Stimulated activated CD4-positive, alpha-beta T cell treated with anti-CD3 and anti-CD28 coated beads, Interleukin-2, amount 100 ng/mL, for 4 hours (primary cell): Measurements from ENCODE around the gene KIF12.
"Not testable (repeated sequence)": the region's sequence is repeated elsewhere in the genome, so short reads cannot be mapped to it uniquely, and the experiment has no call there.

Experiments used
- DNase-seq: peaks from one replicate; pipeline ENCODE4 v3.0.0-alpha.2; 2020; ENCODE audit warnings: low read depth

The KIF12 gene

DNA sequence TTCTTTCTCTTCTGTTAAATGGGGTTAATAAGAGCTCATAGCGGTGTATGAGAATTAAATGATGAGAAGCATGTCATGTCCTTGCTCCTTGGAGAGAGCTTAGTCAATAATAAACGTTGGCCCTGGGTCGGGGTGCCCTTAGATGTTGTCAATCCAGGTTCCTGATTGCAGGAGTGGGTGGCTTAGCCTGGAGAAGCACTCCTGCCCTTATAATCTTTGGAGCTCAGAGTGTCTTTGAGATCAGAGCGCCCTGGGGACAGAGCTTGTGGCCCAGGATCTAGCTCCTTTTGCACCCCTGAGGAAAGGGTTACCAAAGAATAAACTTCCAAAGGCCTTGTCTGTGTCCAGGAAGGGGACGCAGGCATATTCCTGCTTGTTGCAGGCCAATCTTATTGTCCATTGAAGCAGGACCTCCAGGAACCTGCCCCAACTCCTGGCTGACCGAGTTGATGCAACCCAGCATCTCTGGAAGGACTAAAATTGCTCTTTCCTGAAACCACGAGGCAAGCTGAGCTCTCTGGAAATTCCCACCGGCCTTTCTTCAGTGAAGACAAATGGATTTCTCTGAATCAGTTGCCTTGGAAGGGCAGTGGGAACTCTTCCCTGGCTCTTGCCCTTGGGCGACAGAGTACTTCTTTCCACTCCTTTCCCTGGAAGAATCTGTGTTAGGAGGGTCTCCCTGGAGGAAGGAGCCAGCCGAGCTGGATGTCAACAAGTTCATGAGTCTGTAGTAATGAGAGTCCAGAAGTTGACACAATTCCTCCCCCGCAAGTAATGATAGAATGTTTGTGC, 14.6 kb downstream of the KIF12 start:
- no peak for DNase-seq

DNA sequence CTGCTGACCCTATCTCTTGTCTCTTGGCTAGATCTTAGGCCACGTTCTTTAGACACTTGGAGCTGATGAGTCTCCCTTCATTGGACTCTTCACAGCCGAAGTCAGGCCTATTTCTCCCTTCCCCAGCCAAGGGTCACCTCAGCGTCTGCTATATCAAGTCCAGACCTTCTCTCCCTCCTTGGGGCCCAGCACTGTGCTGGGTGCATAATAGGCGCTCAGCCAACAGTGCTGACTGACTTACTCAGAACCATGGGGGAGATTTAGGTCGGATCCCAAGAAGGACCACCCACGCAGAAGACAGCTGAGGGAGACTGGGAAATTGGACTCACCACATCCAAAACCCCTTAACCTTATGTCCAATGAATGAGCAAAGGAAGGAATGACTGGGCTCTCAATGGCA, 15.4 kb downstream of the KIF12 start:
- no peak for DNase-seq

DNA sequence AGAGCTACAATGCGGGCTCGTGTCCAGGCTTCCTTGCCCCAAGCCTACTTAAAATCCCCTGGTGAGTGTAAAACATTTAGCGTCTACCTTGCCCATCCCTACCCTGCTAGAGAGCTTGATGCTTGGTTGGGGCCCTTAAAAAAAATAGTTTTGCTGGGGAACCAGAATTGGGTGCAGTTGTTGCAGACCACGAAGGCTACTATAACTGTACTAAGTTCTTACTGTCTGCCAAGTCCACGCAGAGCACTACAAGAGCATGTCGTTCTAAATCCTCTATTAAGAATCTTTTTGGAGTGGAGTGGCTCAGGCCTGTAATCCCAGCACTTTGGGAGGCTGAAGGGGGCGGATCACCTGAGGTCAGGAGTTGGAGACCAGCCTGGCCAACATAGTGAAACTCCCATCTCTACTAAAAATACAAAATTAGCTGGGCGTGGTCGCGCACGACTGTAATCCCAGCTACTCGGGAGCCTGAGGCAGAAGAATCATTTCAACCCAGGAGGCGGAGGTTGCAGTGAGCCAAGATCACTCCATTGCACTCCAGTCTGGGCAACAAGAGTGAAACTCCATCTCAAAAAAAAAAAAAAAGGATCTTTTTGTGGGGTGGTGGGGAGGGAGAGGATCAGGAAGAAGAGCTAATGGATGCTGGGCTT, 16.2 kb downstream of the KIF12 start:
- not testable (repeated sequence) for DNase-seq

DNA sequence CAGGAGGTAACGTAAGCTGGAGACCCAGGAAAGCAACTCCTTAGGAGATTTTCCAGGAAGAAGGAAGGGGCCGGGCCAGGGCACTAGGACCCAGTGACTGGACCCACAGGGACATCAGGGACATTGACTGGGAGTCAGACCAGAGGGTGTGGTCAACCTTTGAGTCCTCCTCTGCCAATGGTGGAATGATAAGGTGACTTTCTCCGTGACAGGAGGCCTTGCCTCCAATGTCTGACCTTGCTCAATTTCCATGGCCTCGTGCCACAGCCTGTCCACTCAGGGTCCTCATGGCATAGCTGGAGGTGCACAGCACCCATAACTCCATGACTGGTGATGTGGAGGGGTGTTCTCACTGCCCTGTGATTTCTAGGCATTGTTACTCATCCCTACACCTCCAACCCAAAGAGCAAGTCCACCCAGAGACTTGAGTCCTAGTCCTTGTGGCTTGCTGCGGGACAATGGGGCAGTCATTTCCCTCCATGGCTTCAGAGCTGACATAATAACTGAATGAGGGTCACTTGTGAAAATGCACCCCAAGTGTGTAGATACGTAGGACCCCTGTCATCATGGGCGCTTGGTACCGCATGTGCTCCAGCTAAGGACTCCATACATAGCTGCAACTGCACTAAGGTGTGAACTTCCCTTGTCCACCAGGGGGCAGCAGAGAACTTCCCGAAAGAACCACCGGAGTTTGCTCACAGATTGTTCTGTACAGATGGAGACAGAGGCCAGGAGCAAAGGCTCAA, 16.9 kb downstream of the KIF12 start:
- DNase-seq, result peak; percentile 68

DNA sequence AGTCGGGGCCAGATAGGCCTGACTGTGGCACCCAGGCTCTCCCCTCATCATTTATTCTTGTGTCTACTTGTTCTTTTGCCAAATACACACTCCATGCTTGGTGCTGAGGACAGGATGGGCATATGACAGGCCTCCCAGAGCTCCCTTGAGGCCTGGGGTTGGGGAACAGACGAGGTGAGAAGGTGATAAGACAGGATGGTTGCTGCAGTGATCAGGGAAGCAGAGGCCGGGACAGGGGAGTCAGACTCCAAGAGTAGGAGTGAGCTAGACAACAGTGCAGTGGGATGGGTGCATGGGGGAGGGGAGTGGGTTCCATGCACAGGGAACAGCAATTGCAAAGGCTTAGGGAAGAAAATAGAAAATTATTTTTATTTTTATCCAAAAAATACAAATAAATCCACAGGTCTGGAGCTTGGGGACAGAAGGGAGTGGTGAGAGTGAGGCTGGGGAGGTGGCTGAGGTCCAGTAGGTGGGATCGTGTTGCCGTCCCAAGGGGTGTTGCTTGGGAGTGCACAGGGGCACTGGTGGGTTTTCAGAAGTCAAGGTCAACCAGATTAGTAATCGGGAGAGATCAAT, 17.6 kb downstream of the KIF12 start:
- no peak for DNase-seq

DNA sequence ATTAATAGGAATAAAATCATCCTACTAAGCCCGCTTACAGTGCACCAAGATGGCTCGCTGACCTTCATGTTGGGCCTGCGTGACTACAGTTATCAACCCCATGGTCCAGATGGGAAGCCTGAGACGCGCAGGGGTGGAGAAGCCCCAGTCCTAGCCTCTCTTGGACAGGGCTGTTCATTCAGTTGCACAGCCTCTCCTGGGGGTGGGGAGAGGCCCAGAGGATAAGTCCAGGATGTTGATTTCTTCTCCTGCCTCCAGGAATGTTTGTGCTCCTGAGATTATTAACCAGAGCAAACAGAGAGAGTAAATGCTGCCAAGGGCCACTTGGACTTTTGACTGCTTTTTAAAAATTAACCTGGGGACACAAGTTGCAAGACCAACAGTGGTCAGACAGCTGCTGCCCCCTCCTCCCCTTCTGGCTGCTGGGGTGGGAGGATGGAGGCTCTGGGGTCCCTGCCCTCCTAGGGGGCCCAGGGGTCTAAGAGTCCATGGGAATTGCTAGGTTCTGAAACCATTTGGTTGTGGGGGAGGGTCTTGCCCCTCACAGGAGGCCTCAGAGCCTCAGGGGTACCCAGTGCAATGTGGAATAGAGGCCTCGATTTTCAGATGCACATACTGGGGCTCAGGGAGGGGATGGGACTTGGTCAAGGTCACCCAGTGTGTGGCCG, 18.2 kb downstream of the KIF12 start:
- no peak for DNase-seq

DNA sequence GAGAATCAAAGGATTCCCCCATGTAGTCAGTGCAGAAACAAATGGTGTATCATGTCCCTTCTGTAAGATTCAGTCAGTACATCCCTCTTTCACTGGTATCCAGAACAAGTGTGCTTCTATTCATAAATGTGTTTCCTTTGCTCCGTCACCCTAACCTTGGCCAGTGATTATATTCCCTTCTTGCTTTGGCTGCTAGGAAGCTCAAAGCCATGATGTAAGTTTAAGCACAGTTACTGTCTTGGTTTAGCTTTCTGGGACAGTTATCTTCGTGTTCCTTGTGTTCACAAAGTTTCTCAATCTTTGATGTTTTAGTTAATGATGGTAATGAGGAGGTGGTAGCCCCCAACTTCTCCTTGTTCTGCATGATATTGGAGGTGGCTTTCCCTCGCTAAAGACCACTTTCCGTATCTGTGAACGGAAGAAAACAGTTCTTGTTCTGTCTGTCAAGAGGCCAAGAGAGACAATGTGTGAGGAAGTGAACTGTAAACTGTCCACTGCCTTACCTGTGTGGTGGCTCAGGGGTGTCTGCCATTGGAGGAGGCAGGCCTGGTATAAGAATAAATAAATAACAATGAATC, 18.8 kb downstream of the KIF12 start:
- no peak for DNase-seq

DNA sequence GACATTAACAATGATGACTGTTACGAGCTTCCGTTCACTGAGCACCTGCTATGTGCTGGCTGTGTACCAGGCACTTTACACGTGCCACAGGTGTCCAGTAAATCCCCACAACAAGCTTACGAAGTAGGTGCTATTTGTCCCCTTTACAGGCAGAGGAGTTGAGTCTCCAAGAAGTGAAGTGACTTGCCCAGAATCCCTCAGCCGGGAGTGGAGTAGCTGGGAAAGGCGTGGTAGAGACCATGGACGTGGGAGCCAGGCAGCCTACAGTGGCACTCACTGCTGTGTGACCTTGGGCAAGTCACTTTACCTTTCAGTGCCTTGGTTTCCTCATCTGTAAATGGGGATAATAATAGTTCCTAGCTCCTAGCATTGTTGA, 20.3 kb downstream of the KIF12 start:
- no peak for DNase-seq

DNA sequence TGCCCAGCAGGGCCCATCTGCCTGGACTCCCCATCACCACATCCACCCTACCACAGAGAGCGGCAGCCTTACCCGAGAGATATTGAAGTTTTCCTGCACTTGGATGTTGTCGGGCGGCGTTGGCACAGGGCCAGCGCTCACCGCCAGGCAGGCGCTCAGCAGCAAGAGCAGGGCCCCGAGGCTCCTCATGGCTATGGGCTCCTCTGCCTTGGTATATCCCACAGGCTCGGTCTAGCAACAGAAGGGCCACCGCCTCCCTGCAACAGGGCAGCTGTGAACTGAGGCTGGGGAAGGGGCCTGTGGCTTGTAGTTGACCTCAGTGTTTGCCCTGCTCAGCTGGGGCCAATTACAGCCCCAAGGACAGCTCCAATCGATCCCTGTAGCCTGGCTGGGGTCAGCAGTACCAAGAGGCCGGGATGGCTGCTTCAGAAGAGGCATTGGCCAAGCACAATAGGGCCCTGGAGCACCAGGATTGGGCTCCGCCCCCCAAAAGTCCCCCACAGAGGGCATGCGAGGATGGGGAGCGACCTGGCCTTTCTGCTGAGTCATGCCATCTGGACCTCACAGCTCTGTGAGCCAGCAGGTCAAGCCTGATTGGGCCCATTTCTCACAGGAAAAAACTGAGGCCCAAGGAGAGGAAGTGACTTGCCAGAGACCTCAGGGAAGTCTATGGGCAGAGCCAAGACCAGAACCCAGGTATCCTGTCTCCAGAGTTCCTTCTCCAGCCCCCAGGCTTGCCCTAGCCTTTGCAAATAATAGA, 20.9 kb downstream of the KIF12 start, which contains the start of gene AMBP:
TSS of gene AMBP (minus strand) at position 280 of the 760 bp plus-strand sequence. CDS start at position 189, 91 bp downstream.
- no peak for DNase-seq

DNA sequence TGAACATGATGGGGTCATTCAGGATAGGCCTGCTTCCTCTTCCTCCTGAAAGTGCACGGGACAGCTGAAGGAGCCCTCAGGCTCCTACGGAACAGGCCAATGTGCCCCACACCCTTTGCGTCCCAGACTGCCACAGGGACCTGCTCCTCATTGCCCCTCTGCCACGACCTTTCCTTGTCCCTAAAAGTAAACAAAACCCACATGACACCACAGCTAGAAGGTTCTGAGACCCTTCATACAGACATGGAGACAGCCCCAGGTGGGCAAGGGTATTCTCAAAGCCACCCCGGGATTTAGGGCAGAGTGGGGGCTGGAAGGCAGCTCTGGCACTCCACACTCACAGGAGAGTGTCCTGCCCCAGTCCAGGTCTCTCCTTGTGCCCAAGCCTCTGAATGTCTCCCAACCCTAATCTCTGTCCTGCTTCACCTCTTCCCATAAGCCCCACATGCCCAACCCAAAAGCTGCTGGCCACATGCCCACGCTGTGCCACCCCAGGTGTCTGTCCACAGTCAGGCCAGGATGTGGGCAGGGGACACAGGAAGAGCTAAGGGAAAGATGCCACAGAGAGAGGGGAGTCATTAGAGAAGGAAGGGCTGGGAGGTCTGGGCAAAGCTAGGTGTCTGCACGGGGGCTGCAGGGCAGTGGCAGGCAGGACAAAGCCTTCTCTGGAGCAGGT, 21.8 kb downstream of the KIF12 start:
- no peak for DNase-seq

DNA sequence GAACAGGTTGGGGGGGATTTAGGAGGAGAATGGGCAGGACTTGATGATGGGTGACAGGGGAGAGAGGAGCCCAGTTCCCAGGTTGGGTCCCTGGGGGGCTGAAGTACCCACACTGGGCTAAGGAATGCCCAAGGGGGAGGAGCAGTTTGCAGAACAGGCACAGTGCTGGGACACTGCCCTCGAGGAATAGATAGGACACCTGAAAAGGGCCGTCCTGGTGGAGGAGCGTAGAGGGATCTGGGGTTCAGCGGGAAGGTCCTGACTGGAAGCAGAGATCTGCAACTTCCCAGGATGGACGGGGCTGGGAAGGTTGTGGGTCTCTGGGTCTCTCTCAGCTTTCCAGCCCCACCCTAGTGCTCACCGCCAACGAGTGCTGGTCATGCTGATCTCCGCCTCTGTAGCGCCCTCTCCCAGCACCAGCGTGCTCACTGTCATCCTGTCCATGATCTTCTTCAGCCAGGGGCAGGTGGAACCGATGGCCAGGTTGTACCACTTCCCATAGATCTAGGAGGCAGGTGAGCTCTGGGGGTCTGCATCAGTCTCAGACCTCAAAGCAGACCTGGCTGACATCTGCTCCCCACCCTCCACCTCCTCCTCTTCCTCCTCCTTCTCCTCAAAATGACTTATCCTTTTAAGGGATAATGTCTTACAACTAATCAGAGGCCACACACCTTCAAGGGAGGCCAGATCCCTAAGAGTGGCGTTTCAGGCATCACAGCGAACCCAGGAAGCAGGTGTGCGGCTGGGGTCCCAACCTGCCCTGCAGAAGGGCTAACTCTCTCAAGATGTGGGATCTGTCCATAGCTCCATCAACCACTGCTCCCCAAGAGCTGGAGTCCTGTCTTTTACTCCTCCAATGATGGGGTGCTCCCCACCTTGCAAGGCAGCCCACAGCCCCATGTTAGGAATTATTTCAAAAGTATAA, 22.6 kb downstream of the KIF12 start:
- DNase-seq, result no peak

DNA sequence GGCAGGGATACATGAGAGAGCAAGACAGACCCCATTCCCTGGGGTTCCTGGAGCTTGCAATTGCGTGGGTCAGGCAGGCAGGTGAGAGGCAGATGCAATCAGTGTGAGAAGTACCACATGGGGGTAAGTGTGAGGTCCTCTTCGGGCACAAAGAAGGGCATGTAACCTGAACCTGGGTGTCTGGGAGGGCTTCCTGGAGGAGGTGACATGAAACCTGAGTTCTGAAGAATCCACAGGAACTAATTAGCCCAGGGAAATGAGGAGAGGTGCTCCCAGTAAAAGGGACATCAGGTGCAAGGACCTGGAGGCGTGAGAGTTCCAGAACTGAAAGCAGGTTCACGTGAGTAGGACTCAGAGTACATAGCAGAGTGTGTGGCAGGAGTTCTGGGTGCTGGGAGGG, 23.5 kb downstream of the KIF12 start:
- DNase-seq, result no peak

DNA sequence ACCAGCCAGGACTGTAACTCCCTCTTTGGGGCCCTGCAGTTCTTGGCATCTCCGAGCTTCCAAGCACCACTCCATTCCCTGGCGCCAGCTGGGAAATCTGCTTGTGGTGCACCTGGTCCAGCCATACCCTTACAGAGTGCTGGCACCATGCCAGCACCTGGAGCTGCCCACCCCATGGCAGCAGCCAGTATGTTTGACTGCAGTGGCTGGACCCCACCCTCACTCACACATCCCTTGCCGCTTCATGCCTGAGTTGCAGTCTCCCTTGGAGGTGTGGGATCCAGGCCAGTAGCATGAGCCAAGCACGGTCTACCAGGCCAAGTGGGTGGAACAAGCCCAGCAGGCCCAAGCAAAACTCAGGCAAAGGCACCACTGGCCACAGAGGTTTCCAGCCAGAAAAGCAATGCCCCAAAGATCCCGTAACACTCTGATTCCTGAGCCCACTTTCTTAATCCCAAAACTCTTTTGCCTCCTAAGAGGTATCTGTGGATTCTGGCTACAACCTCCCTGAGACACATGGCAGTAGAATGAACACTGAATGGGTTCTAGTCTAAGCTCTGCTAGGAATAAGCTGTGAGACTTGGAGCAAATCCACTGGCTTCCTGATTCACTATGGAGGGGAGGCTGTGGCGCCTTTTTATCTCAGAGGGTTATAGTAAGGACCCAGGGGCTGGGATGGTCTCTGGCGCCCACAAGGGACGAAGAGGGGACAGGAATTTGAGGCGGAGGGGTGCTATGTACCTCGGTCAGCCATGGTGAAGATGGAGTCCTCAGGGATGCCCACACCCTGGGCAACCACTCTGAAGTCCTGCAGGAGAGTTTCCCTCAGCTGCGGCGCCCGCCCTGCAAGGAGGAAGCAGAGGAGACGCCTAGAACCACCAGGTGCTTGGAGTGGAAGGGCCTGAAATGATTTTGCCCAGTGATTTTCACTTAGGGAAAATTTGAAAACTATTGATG, 26.6 kb downstream of the KIF12 start:
- no peak for DNase-seq

DNA sequence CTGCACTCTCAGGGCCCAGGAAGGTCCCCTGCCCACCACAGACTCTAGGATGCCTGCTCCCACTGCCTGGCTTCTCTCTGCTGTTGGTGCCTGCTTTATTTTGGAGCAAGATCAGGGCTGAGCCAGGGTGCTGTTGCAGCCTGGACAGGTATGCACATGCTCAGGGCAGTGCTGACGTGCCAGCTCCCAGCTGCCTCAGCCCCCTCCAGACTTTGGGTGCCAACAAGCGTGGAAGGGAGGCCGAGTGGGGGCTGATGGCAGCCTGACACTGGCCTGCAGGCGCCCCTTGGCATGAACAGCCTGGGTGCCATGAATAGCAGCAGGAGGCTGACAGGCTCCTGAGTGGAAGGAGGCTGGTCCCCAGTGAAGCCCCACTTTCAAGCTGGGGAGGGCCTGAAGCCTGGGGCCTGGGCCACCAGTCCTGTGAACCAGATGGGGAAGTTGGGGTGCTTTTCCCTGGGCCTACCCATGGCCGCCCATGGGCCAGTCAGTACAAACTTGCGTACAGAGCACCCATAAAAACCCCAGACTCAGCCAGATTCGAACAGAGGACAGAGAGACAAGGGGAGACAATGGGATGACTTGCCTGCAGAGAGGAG, 27.8 kb downstream of the KIF12 start:
- no peak for DNase-seq

DNA sequence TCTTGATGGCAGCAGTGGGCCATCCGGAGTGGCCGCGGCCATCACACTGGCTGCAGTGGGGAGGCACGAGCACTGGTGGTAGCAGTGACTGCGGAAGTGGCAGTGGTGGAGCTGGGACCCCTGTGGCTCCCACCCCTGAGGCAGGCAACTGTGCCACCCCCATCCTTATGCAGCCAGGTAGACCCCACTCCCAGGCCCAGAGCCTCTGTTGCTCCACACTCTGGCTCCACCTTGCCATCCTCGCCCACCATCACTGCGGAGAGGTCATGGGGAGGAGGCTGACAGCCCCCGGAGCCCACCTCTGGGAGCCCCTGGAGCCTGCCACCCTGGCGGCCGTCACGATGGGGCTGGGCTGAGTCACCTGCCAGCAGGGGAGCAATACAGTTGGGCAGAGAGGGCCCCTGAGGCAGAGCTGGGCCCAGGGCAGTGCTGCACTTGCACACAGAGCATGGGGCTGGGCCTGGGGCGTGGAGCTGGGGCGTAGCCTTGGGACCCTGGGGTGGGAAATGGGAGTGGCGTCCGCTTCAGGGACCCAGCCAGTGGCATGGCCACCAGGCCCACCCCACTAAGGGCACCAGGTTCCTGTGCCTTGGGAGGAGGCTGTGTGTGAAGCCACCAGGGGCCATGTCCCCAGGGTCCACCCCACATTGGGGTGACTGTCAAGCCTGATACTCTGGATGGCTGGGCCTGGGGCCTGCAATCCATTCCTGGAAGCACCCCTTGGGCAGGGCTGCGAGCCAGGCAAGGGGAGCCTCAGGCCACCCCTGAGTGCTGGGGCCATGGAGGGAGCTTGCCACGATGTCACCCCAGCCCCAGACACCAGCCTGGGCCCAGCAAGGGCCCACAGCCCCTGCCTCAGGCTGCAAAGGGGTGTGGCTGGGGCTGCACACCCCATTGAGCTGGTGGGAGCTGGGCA, 28.6 kb downstream of the KIF12 start:
- no peak for DNase-seq

DNA sequence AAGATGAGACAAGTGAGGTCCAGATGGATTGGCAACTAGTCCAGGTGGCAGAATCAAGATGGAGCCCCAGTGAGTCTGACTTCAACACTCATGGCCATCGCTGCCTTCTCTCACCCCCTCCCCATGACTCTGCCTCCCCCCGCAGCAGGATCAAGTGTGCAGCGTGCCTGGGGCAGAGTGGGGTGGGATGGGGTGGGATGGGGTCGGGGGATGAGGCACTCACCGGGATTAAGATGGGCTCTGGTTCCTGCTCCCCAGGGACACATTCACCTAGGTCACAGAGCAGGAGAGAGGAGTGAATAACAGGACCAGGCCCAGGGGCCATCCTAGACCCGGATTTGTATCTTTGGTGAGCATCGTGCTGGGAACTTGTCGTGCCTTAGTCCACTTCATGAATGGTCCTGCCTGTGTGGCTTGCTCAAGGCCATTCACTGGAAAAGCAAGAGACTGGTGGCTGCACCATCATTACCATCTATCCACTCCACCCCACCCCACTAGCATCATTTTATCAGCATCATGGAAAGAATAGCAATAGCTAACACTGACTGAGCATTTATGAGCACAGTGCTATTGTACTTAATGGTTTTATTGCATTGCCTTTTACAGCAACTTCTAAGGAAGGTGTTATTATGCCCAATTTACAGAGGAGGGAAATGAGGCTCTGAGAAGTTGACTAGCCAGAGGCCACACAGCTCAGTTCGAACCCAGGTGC, 29.5 kb downstream of the KIF12 start:
- DNase-seq, result no peak
